ENCODE results near the gene GSTT4. TPM values are rescaled to one million over a fixed set of nuclear protein-coding genes. Genes with fewer than 3 reads are reported as not detected.
"Not testable (repeated sequence)": the region's sequence is repeated elsewhere in the genome, so short reads cannot be mapped to it uniquely, and the experiment has no call there.

GSTT4 gene
- total RNA-seq, 2 donors from 2014 or later = not detected

DNA sequence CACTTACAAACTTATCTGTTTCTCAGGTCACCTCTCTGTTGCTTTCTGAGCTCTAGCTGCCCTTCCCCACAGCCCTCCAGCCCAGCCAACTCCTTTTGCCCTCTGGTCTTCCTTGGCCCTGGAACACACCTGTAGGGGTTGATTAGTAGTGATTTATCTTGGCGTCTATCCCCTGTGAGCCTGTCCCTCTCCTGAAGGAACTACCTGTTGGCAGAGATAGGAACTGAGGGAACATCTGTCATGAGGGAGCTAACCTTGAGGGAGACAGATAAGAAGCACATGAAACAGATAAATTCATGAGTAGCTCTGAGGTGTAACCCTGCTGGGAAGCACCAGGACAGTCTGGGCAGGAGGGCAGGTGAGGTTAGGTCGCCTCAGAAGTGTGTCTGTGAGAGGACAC, 44.7 kb upstream of the GSTT4 start:
- H3K27me3 ChIP-seq (replicated peaks; ENCODE audit: insufficient read depth) = no peaks in the 10 kb centered on the region
- H3K4me1 ChIP-seq (ENCODE audit: control insufficient read depth in 1 of 2, low read depth in 2 of 2) = peaks cover 0 to 19% of the 10 kb centered on the region in 2 donors
- DNase-seq (ENCODE audit: low spot score) = no peak
- peaks cover 25% of the 10 kb centered on the region for H3K36me3 ChIP-seq
- H3K9me3 ChIP-seq = no peaks in the 10 kb centered on the region
- TF ChIP-seq, protein P1, sequence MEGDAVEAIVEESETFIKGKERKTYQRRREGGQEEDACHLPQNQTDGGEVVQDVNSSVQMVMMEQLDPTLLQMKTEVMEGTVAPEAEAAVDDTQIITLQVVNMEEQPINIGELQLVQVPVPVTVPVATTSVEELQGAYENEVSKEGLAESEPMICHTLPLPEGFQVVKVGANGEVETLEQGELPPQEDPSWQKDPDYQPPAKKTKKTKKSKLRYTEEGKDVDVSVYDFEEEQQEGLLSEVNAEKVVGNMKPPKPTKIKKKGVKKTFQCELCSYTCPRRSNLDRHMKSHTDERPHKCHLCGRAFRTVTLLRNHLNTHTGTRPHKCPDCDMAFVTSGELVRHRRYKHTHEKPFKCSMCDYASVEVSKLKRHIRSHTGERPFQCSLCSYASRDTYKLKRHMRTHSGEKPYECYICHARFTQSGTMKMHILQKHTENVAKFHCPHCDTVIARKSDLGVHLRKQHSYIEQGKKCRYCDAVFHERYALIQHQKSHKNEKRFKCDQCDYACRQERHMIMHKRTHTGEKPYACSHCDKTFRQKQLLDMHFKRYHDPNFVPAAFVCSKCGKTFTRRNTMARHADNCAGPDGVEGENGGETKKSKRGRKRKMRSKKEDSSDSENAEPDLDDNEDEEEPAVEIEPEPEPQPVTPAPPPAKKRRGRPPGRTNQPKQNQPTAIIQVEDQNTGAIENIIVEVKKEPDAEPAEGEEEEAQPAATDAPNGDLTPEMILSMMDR (IDR thresholded peaks at IDR 0.05) = no peak
- H3K27ac ChIP-seq = no peak overlapping the region
- ATAC-seq (ENCODE audit: insufficient number of reproducible peaks, low FRiP score, low read depth) = no peak
- no peak overlapping the region for H3K4me3 ChIP-seq

DNA sequence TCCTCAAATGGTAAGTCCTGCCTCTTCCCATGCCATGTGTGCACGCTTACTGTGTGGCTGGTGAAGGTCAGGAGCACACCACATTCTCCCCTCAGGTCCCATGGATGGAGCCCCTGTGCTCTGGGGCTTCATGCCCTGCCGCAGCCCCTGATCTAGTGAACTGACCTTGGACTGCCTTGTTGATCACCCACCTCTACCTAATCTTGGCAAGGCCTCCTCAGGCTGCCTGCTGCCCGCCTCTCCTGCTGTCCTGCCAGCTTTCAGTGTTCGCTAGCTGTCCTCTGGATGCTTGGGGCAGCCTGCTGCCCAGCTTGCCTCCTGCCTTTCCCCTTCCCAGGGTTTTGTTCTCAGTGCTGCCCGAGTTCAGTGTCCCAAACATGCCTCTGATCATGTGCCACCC, 44.0 kb upstream of the GSTT4 start:
- TF ChIP-seq, protein P1 (IDR thresholded peaks at IDR 0.05) = no peak
- Histone ChIP-seq H3K36me3 (peaks cover 19% of the 10 kb centered on the region), H3K9me3 (no peaks in the 10 kb centered on the region), H3K4me1 (ENCODE audit: control insufficient read depth in 1 of 2, low read depth in 2 of 2) (peaks cover 0 to 19% of the 10 kb centered on the region in 2 donors), H3K4me3 (no peak overlapping the region), H3K27ac (no peak overlapping the region), H3K27me3 (replicated peaks; ENCODE audit: insufficient read depth) (no peaks in the 10 kb centered on the region)
- ATAC-seq (ENCODE audit: insufficient number of reproducible peaks, low FRiP score, low read depth) = no peak
- DNase-seq (ENCODE audit: low spot score) = no peak

DNA sequence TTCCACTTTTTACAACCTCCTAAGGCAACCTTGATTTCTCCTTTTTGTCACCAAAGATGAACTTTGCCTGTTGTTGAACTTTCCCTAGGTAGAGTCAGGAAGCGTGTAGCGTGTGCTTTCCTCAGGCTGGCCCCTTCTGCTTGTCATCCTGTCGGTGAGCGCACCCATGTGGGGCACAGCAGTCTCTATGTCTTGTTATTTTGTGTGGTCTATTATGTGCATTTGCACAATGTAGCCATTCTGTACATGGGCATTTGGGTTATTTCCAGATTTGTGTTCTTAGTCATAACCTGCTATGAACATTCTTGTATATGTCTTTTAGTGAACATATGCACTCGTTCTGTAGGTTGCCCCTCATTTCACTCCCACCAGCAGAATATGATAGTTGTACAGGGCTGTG, 40.8 kb upstream of the GSTT4 start:
- H3K4me1 ChIP-seq (ENCODE audit: control insufficient read depth in 1 of 2, low read depth in 2 of 2) = peaks cover 8 to 20% of the 10 kb centered on the region in 2 donors
- H3K4me3 ChIP-seq = no peak overlapping the region
- H3K27ac ChIP-seq = no peak overlapping the region
- DNase-seq (ENCODE audit: low spot score) = no peak
- no peak for ATAC-seq (ENCODE audit: insufficient number of reproducible peaks, low FRiP score, low read depth)
- H3K27me3 ChIP-seq (replicated peaks; ENCODE audit: insufficient read depth) = no peaks in the 10 kb centered on the region
- no peaks in the 10 kb centered on the region for H3K9me3 ChIP-seq
- peaks cover 18% of the 10 kb centered on the region for H3K36me3 ChIP-seq
- TF ChIP-seq, protein P1 (IDR thresholded peaks at IDR 0.05) = no peak

DNA sequence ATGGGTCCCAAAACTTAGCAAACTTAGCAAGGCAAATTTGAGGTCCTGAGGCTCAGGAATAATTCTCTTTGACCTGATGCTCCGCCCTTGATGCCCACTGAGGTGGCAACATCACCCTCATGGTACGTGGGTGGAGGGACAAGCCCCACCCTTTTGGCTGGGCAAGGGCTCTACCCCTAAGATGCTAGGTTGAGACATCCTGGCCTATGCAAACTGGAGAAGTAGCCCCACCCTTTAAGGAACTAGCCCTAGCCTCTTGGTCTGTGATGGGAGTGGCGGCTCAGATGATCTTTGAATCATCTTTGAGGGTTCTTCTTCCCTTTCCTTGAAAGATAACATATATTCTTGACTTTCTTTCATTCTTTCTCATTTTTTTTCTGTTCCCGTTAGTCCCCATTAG, 38.7 kb upstream of the GSTT4 start:
- H3K4me1 ChIP-seq (ENCODE audit: control insufficient read depth in 1 of 2, low read depth in 2 of 2) = peaks cover 8 to 17% of the 10 kb centered on the region in 2 donors
- no peak overlapping the region for H3K4me3 ChIP-seq
- no peaks in the 10 kb centered on the region for H3K27me3 ChIP-seq (replicated peaks; ENCODE audit: insufficient read depth)
- H3K36me3 ChIP-seq = peaks cover 22% of the 10 kb centered on the region
- TF ChIP-seq, protein P1 (IDR thresholded peaks at IDR 0.05) = no peak
- no peaks in the 10 kb centered on the region for H3K9me3 ChIP-seq
- ATAC-seq (ENCODE audit: insufficient number of reproducible peaks, low FRiP score, low read depth) (no peak), DNase-seq (ENCODE audit: low spot score) (no peak)
- H3K27ac ChIP-seq = no peak overlapping the region

DNA sequence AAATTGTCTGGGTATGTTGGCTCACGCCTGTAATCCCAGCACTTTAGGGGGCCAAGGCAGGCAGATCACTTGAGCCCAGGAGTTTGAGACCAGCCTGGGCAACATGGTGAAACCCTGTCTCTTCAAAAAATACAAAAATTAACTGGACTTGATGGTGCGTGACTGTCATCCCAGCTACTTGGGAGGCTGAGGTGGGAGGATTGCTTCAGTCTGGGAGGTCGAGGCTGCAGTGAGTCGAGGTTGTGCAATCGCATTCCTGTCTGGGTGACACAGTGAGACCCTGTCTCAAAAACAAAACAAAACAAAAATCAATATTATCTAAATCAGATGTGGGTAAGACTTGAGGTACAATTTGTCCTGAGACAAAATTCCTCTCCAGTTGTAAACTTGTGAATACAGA, 38.2 kb upstream of the GSTT4 start:
- H3K4me1 ChIP-seq (ENCODE audit: control insufficient read depth in 1 of 2, low read depth in 2 of 2) = peaks cover 8 to 17% of the 10 kb centered on the region in 2 donors
- H3K36me3 ChIP-seq = peaks cover 20% of the 10 kb centered on the region
- not testable (repeated sequence) for DNase-seq (ENCODE audit: low spot score); H3K9me3 ChIP-seq; H3K4me3 ChIP-seq; ATAC-seq (ENCODE audit: insufficient number of reproducible peaks, low FRiP score, low read depth); H3K27me3 ChIP-seq (replicated peaks; ENCODE audit: insufficient read depth); H3K27ac ChIP-seq

DNA sequence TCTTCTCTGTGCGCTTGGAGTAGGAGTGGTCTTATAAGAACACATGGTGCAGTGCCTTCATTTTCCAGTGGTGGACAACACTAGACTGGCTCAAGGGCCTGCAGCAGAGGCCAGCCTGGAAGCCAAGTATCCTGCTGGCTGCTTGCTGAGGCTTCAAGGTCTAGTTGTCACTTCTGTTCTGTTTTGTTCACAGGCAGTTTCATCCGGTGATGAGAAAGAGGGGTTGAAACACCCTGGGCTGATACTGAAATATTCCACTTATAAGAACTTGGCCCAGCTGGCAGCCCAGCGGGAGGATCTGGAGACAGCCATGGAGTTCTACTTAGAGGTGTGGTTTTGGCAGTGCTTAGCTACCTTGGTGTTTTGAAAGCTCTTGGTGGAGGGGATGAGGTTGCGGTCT, 35.7 kb upstream of the GSTT4 start:
- peaks cover 27% of the 10 kb centered on the region for H3K36me3 ChIP-seq
- TF ChIP-seq, protein P1 (IDR thresholded peaks at IDR 0.05) = no peak
- ATAC-seq (ENCODE audit: insufficient number of reproducible peaks, low FRiP score, low read depth) = no peak

More for the DNA sequence above, 35.7 kb upstream of the GSTT4 start:
- no peaks in the 10 kb centered on the region for H3K9me3 ChIP-seq
- peaks cover 8 to 17% of the 10 kb centered on the region in 2 donors for H3K4me1 ChIP-seq (ENCODE audit: control insufficient read depth in 1 of 2, low read depth in 2 of 2)
- DNase-seq (ENCODE audit: low spot score) = no peak
- no peak overlapping the region for H3K4me3 ChIP-seq
- H3K27me3 ChIP-seq (replicated peaks; ENCODE audit: insufficient read depth) = no peaks in the 10 kb centered on the region
- no peak overlapping the region for H3K27ac ChIP-seq
